Measurements from ENCODE around the gene CHD2. TPM values are rescaled to one million over a fixed set of nuclear protein-coding genes. Genes with fewer than 3 reads are reported as not detected.
"Not testable (repeated sequence)": the region's sequence is repeated elsewhere in the genome, so short reads cannot be mapped to it uniquely, and the experiment has no call there.

CHD2 gene
- total RNA-seq, 1 donor from 2014 or later, result 53.1 TPM

- no peak for DNase-seq (ENCODE audit: low spot score)
- ATAC-seq, result no peak
Observed at GRCh38 chr15:92904722-92905571, 4.8 kb downstream of the CHD2 start.

DNA sequence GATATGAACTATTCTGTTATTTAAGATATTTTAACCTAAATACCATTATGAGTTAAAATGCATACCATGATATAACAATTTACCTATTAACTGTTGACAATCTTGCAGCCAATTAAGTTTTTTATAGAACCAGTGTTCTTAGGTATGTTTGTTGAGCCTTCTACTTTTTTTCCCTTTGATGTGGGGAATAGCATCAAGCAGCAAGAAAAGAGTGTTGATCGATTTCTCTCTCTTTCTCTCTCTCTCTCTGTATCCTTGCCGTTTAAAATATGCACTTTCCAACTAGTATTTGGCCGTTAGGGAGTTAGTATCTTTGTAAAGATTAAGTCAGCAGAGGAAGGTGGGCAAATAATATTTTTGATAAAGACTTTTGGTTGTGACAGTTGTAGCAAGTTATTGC lies 5.9 kb downstream of the CHD2 start:
- ATAC-seq, result no peak
- DNase-seq (ENCODE audit: low spot score), result no peak

DNA sequence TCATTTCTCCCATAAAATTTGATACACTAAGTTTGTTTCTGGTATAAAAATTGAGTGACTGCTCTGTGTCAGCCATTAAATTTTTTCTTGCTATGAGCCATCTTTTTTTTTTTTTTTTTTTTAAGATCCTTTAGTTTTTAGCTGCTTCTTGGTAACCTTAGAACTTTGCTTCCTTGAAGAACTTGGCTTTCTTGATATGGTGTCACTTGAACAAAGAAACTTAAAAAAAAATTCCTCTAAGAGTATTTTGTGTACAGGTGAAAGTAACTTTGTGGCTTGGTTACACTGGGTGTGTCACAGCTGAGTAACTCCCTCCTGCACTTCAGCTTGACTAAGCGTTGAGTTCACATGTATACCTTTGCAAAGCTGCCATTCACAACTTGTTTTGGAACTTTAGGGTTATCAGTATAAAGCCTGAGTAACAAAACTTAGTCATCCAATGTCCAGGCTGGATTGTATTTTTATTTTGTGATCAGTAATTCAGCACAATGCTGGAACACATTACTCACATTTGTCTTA lies 6.5 kb downstream of the CHD2 start:
- no peak for ATAC-seq
- no peak for DNase-seq (ENCODE audit: low spot score)

- no peak for DNase-seq (ENCODE audit: low spot score)
- ATAC-seq, result no peak
Observed at GRCh38 chr15:92907229-92907628, 7.1 kb downstream of the CHD2 start.

DNA sequence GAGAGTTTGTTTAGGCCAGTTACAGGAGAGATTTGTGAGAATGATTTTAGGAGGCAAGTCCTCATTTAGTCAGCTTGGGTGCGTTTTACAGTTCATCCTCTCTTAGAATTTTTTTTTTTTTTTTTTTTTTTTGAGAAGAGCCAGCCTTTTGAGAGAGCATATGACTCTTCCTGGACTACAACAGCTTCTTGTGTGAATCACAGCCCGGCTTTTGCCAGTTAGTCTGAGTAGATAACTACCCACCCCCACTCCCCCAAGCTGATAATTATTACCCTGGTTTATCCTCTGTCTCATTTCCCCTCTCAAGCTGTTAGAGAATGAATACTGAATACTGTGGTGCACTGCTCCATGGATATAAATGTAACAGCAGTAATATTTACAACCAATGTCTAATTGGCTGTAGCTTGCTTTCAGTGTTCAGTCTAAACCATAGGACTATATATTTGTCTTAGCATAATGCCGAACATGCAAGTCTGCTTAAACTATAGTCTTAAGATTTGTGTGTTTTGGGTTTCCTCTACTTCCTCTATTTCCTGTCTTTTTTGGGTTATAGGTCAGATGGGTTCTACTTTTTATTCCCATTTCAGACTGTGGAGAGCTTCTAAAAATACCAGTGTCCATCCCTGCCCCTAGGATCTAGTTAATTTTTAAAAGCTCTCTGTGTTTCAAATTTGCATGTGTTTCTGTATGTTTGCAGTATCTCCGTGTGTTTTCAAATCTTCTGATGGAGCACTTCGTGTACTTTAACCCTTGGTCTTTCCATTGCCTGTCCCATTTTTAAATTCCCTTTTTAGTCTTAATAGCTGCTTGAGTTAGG lies 8.0 kb downstream of the CHD2 start:
- no peak for DNase-seq (ENCODE audit: low spot score)
- ATAC-seq, result peak; percentile 45

GRCh38 chr15:92908713-92909057 lies 8.6 kb downstream of the CHD2 start:
- ATAC-seq (no peak), DNase-seq (ENCODE audit: low spot score) (no peak)

- DNase-seq (ENCODE audit: low spot score), result no peak
- ATAC-seq, result no peak
Observed at GRCh38 chr15:92909136-92909781, 9.1 kb downstream of the CHD2 start.

DNA sequence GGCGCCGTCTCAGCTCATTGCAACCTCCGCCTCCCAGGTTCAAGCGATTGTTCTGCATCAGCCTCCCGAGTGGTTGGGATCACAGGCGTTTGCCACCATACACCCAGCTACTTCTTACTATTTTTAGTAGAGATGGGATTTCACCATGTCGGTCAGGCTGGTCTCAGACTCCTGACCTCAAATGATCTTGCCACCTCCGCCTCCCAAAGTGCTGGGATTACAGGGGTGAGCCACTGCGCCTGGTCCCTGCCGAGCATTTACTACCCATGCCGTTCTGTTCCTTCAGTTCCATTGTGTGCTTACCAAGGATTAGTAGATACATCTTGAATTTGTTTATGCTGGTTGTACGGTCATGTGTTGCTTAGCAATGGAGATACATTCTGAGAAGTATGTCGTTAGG lies 10.3 kb downstream of the CHD2 start:
- ATAC-seq (no peak), DNase-seq (ENCODE audit: low spot score) (no peak)

DNA sequence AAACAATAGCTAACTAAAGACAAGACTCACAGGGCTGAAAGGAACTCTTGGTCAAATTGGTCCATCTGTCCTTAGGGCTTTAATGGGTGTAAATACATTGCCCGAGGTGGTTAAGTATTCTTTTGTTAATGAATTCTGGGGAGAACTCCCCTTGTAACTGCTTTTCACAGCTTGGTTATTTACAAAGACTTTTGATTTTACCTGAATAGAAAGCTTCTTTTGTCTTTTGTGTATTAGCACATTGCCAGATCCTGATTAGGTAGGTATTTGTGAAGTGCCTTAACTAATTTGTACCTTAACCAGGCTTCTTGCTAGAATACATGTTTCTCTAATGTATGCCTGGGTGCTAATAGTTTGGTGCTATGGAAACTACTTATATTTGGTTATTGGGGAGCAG lies 14.0 kb downstream of the CHD2 start:
- DNase-seq (ENCODE audit: low spot score) (no peak), ATAC-seq (no peak)

DNA sequence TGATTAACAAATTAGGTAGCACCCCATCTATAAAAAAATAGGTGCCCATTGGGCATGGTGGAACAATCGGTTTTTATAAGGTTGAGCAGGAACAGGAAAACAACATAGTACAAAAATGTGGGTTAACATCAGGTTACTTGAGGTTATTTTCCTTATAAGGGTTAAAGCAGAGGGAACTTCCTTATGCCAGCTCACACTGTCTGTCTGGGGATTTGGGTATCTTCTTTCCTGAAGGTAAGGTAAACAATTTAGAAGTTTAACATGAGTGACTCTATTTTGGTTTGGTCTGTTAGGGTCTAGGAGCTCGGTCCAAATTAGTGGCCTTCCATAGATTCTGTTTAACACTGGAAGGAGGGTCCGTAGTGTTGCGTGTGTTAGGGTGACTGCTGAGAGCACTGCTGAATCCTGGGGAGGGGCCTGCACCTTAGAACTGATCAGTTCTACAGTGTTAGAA lies 14.7 kb downstream of the CHD2 start:
- no peak for DNase-seq (ENCODE audit: low spot score)
- no peak for ATAC-seq

DNA sequence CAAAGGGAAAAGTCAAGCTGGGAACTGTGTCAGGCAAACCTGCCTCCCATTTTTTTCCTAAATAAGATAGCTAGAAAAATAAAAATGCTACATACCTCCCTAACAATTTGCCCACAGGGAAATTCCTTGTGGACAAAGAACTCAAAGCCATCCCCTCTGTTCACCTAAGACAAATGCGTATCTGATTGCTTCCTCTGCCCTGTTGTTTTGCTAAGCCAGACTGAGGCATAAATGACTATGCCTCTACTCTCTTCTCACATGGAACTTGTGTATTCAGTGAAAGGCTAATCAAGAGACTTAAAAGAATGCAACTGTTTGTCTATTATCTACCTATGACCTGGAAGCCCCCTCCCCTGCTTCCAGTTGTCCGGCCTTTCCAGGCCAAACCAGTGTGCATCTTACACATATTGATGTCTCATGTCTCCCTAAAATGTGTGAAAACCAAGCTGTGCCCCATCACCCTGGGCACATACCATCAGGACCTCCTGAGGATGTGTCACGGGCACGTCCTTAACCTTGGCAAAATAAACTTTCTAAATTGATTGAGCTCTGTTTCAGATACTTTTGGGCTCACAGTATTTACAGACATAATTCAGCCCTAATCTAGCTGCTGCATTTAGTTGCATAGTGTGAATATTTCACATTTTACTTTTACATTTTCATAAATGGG lies 15.8 kb downstream of the CHD2 start:
- ATAC-seq (no peak), DNase-seq (ENCODE audit: low spot score) (no peak)

DNA sequence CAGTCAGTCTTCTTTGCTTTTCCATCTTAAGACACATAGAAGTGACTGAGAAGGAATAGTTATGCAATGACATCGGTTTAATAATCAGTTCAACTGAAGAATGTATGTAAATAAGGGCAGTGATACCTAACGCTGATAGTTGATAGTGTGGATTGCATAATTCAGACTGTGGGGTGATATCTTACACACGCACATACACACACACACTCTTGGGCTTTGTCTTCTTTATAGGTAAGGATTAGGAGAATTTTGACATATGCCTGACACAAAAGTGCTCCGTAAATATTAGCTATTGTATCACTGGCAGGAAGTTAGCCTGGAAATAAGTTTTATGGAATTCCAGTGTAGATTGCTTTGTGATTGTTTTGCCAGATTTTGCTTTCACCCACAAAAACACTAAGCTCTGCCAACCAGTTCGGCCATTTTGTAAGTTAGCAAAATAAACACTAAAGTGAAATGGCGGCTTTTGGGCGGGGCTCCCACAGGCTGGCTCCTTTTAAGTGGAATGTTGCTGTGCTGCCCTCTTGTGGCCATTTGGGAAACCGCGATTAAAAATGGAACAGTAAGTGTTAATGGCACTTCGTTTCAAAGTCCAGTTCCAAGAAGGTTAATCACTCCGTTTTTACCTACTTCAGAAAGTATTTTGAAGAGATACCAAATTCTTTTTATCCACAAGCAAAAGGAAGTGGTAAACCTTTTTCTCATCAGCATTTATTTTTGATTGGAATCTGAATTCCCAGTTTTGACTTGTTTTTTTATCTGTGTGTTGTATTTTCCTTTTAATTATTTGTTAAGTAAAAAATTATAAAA lies 17.7 kb downstream of the CHD2 start:
- DNase-seq (ENCODE audit: low spot score), result peak; percentile 94
- peak; percentile 88 for ATAC-seq

DNA sequence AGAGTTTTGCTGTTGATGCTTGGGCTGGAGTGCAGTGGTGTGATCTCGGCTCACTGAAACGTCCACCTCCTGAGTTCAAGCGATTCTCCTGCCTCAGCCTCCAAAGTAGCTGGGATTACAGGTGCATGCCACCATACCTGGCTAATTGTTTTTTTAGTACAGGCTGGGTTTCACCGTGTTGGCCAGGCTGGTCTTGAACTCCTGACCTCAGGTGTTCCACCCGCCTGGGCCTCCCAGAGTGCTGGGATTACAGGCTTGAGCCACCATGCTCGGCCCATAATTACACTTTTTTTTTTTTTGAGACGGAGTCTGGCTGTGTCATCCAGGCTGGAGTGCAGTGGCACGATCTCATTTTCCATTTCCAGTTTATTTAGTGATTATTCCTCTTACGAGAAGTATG lies 18.8 kb downstream of the CHD2 start:
- not testable (repeated sequence) for ATAC-seq; DNase-seq (ENCODE audit: low spot score)

DNA sequence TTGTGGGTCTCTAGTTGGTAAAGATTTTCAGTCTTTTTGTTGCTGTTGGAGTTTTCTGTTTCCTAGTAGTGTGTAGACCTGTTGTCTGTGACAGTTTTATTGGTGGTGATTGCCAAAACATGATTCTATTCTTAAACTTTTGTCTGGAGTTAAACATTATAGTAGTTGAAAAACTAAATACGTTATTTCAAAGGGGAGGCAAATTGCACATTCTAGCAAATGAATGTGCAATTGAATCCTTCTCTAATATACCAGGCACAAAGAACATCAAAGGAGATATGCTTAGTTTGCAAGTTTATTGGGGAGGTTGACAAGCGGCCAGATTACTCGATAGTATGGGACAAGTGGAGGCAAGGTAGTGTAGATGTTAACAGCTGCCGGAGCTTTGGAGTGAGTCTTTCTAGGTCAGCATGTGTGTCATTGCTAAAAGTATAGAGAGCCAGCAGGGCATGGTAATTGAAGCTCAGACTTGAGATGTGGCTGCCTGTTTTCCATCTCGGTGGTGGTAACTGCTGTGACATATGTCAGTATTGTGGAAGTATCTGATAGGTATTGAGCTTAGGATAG lies 20.6 kb downstream of the CHD2 start:
- no peak for ATAC-seq

DNA sequence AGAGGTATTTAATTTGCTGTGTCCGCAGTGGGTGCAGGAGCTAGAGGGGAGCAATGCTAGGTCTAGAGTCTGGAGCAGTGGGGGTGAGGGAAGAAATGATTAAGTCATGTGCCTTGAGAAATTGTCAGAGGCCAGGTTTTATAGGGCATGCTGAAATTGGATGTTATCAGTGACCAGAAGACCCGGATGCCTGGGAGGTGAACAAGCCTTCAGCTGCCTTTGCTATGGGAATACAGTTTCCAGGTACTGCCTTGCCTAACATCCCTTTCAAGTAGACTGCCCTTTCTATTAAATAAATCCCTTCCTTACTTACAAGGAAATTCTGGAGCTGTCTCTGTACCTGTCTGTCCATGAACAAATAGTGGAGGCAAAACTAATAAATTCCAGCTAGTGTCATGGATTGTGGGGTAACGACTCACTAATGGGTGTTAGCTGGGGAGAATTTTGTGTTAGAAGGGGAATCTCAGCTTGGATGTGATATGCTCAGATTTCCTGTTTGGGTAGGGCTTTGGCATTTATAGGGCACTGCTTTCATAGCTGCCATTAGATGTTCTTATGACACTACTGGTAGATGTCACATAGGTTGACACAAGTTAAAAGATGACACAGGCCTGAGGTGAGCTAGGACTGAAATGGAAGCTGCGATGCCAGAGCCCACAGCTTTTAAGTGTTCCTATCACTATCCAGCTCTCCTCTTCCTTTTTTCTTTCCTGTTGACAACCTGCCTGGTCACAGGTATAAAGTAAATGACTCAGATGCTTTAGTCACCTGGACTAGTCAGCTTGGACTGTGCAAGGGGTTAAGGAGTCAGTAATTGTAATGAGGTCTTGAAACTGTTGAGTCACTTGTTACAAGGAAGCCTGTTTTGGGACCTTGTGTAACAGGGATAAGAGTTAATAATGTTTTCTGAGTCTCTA lies 21.3 kb downstream of the CHD2 start:
- no peak for DNase-seq (ENCODE audit: low spot score)

More for the DNA sequence above, 20.6 kb downstream of the CHD2 start:
- no peak for DNase-seq (ENCODE audit: low spot score)

DNA sequence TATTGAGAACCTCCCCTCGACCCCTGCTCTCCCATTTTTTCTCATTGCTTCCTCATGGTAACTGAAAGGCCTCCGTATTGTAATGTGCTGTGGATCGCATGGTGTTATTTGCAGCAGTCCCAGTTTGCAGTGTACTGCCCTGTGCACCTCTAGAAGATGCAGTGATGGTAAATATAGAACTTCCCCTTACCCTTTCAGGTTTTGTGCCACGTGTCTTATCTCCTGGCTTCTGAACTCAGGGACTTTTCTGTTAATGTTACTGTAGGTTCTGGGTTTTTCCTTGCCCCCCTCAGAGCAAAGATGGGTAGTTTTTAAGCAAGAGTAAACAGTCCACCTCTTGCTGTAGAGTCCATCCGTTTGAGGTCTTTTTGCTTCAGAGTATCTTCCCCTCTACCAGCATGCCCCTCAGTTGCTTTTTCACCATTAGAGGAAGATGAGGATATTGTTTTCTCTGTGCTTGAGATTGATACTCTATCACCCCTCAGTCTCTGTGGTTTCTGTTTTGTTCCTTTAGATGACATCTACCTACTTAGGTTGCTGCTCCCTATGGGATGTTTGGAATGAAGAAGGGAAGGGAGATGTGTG lies 22.4 kb downstream of the CHD2 start:
- ATAC-seq (no peak), DNase-seq (ENCODE audit: low spot score) (no peak)

More for the DNA sequence above, 21.3 kb downstream of the CHD2 start:
- no peak for ATAC-seq

- peak; percentile 35 for ATAC-seq
- DNase-seq (ENCODE audit: low spot score), result no peak
Observed at GRCh38 chr15:92924216-92924615, 24.1 kb downstream of the CHD2 start.

DNA sequence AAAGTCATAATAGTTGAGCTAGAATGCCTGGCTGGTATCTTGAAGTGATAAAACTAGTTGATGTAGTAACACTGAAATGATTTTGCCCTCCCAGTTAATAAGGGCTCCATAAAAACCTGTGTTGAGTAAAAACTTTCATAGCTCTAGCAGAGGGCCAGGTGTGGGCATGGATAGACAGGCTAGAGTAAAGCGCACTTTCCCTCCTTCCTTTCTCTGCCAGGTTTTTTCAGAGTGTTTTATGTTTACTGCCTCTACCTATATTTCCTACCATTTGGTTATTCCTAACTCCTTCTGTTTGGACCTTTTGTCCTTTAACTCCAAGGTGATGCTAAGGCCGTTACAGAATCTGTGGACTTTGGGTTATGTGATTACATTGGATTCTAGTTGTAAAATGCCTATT lies 25.3 kb downstream of the CHD2 start:
- ATAC-seq (no peak), DNase-seq (ENCODE audit: low spot score) (no peak)

Data from left lobe of liver (tissue), 2 donors.